ENCODE measurements around the gene IFT27.

IFT27 gene

GRCh38 chr22:36796552-36797175 is 20.7 kb upstream of the IFT27 start:
- no peaks in the 10 kb centered on the region for H4K20me1 ChIP-seq (ENCODE audit: insufficient read depth)
- no peaks in the 10 kb centered on the region for H3K4me1 ChIP-seq (ENCODE audit: low read depth, poor library complexity, severe bottlenecking)
- H3K27me3 ChIP-seq (ENCODE audit: insufficient read depth, low read depth), result peaks cover 82% of the 10 kb centered on the region
- no peak overlapping the region for H3K27ac ChIP-seq
- TF ChIP-seq CTCF (conservative IDR thresholded peaks at IDR 0.05; ENCODE audit: low read depth, low read length), result no peak
- H3K36me3 ChIP-seq (ENCODE audit: insufficient read depth), result no peaks in the 10 kb centered on the region
- no peak overlapping the region for H2AFZ ChIP-seq (ENCODE audit: low read depth)
- H3K79me2 ChIP-seq (ENCODE audit: insufficient read depth, low read depth), result no peaks in the 10 kb centered on the region
- H3K4me2 ChIP-seq, result no peak overlapping the region
- no peak overlapping the region for H3K4me3 ChIP-seq (IDR thresholded peaks at IDR 0.05; ENCODE audit: insufficient read depth, low read depth, low read length)
- H3K9ac ChIP-seq, result no peak overlapping the region

- no peaks in the 10 kb centered on the region for H4K20me1 ChIP-seq (ENCODE audit: insufficient read depth)
- H3K9ac ChIP-seq, result no peak overlapping the region
- no peak overlapping the region for H3K4me3 ChIP-seq (IDR thresholded peaks at IDR 0.05; ENCODE audit: insufficient read depth, low read depth, low read length)
- peaks cover 83% of the 10 kb centered on the region for H3K27me3 ChIP-seq (ENCODE audit: insufficient read depth, low read depth)
- H3K36me3 ChIP-seq (ENCODE audit: insufficient read depth), result no peaks in the 10 kb centered on the region
- H3K79me2 ChIP-seq (ENCODE audit: insufficient read depth, low read depth), result no peaks in the 10 kb centered on the region
- TF ChIP-seq CTCF (conservative IDR thresholded peaks at IDR 0.05; ENCODE audit: low read depth, low read length), result no peak
- no peak overlapping the region for H3K27ac ChIP-seq
- H3K4me2 ChIP-seq, result no peak overlapping the region
- H2AFZ ChIP-seq (ENCODE audit: low read depth), result no peak overlapping the region
- no peaks in the 10 kb centered on the region for H3K4me1 ChIP-seq (ENCODE audit: low read depth, poor library complexity, severe bottlenecking)
These were observed 19.7 kb upstream of the IFT27 start for GRCh38 chr22:36795633-36796032.

GRCh38 chr22:36790648-36791047 is 14.7 kb upstream of the IFT27 start:
- H3K9ac ChIP-seq, result no peak overlapping the region
- H3K4me2 ChIP-seq, result no peak overlapping the region
- peaks cover 95% of the 10 kb centered on the region for H3K27me3 ChIP-seq (ENCODE audit: insufficient read depth, low read depth)
- H2AFZ ChIP-seq (ENCODE audit: low read depth), result no peak overlapping the region
- no peaks in the 10 kb centered on the region for H3K4me1 ChIP-seq (ENCODE audit: low read depth, poor library complexity, severe bottlenecking)
- no peak overlapping the region for H3K4me3 ChIP-seq (IDR thresholded peaks at IDR 0.05; ENCODE audit: insufficient read depth, low read depth, low read length)
- no peaks in the 10 kb centered on the region for H3K36me3 ChIP-seq (ENCODE audit: insufficient read depth)
- no peaks in the 10 kb centered on the region for H3K79me2 ChIP-seq (ENCODE audit: insufficient read depth, low read depth)
- H4K20me1 ChIP-seq (ENCODE audit: insufficient read depth), result no peaks in the 10 kb centered on the region
- H3K27ac ChIP-seq, result no peak overlapping the region
- no peak for TF ChIP-seq CTCF (conservative IDR thresholded peaks at IDR 0.05; ENCODE audit: low read depth, low read length)

- Histone ChIP-seq H3K9ac (no peak overlapping the region), H3K27ac (no peak overlapping the region), H3K4me3 (IDR thresholded peaks at IDR 0.05; ENCODE audit: insufficient read depth, low read depth, low read length) (no peak overlapping the region), H3K27me3 (ENCODE audit: insufficient read depth, low read depth) (peaks cover 92% of the 10 kb centered on the region), H3K36me3 (ENCODE audit: insufficient read depth) (no peaks in the 10 kb centered on the region), H4K20me1 (ENCODE audit: insufficient read depth) (no peaks in the 10 kb centered on the region), H3K4me1 (ENCODE audit: low read depth, poor library complexity, severe bottlenecking) (no peaks in the 10 kb centered on the region), H3K4me2 (no peak overlapping the region), H3K79me2 (ENCODE audit: insufficient read depth, low read depth) (no peaks in the 10 kb centered on the region), H2AFZ (ENCODE audit: low read depth) (no peak overlapping the region)
- TF ChIP-seq CTCF (conservative IDR thresholded peaks at IDR 0.05; ENCODE audit: low read depth, low read length), result no peak
These were observed 11.5 kb upstream of the IFT27 start for GRCh38 chr22:36787204-36787988.

Measured in KMS-11 (cell line).